ENCODE data around the gene SH3PXD2A. TPM values are rescaled to one million over a fixed set of nuclear protein-coding genes. Genes with fewer than 3 reads are reported as not detected.

SH3PXD2A gene
- total and polyA plus RNA-seq, 2 of the 4 experiments (the other 2 are of a cell fraction) = 6.3 to 23.0 TPM

GRCh38 chr10:103849880-103850571 lies 5.3 kb downstream of the SH3PXD2A start:
- in situ Hi-C loops (cut with MboI; ENCODE audit: low sequenced_read_pairs) = loop anchor here (10.0 kb wide), 1 partner anchor 255 kb away; no protein-coding TSS in a partner anchor
- Histone ChIP-seq H2BK5ac (ENCODE audit: low read depth, low read length, poor library complexity, severe bottlenecking) (peak overlapping the region; percentile 82), H3K27ac (ENCODE audit: insufficient read depth, low read length) (peak overlapping the region; percentile 64), H3K4me1 (ENCODE audit: control insufficient read depth, insufficient read depth, low read length) (peaks cover 32% of the 10 kb centered on the region), H2AK5ac (ENCODE audit: low read depth, low read length) (peak overlapping the region; percentile 81; the same call in 1 of the 2 replicates), H4K91ac (ENCODE audit: insufficient read depth, low read depth, low read length) (peak overlapping the region; percentile 50), H3K4me3 (ENCODE audit: insufficient read depth, low read depth, low read length) (peak overlapping the region; percentile 16; the same call in 1 of the 2 replicates), H3K4ac (ENCODE audit: low read depth, low read length) (peak overlapping the region; percentile 74), H4K8ac (ENCODE audit: low read depth in 2 of 2, low read length in 2 of 2) (peak overlapping the region; percentile 7 to 74), H3K9ac (ENCODE audit: low read depth, low read length) (peak overlapping the region; percentile 40; the same call in 1 of the 2 replicates), H2AK9ac (replicated peaks; ENCODE audit: low read depth, low read length, poor library complexity) (peak overlapping the region; percentile 65), H3K56ac (ENCODE audit: extremely low read depth, insufficient read depth, low read length) (peak overlapping the region; percentile 68; the same call in 1 of the 2 replicates), H4K5ac (ENCODE audit: low read depth, low read length) (no peak overlapping the region), H3K14ac (replicated peaks; ENCODE audit: low read depth, low read length) (peak overlapping the region; percentile 79), H3K27me3 (ENCODE audit: control insufficient read depth, insufficient read depth, low read length) (no peaks in the 10 kb centered on the region), H3K4me2 (ENCODE audit: low read depth, low read length) (peak overlapping the region; percentile 71), H2AFZ (replicated peaks; ENCODE audit: low read length, poor library complexity) (peak overlapping the region; percentile 74), H3K9me1 (ENCODE audit: insufficient read depth, low read length) (peaks cover 29% of the 10 kb centered on the region), H3K79me1 (ENCODE audit: low read depth in 1 of 2, low read length in 2 of 2) (peaks cover 20 to 78% of the 10 kb centered on the region in 2 experiments; a peak in 3 of 4 replicates), H3K36me3 (ENCODE audit: control insufficient read depth, insufficient read depth, low read length) (no peaks in the 10 kb centered on the region), H4K20me1 (ENCODE audit: insufficient read depth, low read length) (peaks cover 13% of the 10 kb centered on the region; the same call in 1 of the 2 replicates), H3K23ac (ENCODE audit: low read depth, low read length) (peak overlapping the region; percentile 65; the same call in 1 of the 2 replicates), H2BK15ac (ENCODE audit: low read depth, low read length) (peak overlapping the region; percentile 45; the same call in 1 of the 3 replicates), H3K18ac (ENCODE audit: low read depth, low read length) (peak overlapping the region; percentile 12), H2BK120ac (ENCODE audit: low read depth, low read length) (peak overlapping the region; percentile 83), H3K9me3 (ENCODE audit: control insufficient read depth, insufficient read depth, low read length) (no peaks in the 10 kb centered on the region), H2BK20ac (ENCODE audit: low read depth, low read length) (peak overlapping the region; percentile 58)
- no peak for TF ChIP-seq BHLHE40 (IDR thresholded peaks at IDR 0.05; ENCODE audit: low read depth, low read length)
- peak; percentile 5; the same call in 1 of the 2 replicates for TF ChIP-seq MAZ (IDR thresholded peaks at IDR 0.05; ENCODE audit: borderline replicate concordance, low read depth, low read length)
- TF ChIP-seq MAFK (IDR thresholded peaks at IDR 0.05; ENCODE audit: low read depth, low read length) = peak; percentile 19
- no peak for TF ChIP-seq RFX5 (IDR thresholded peaks at IDR 0.05; ENCODE audit: low read depth, low read length)
- peak; percentile 52; the same call in 1 of the 2 replicates for TF ChIP-seq MXI1 (IDR thresholded peaks at IDR 0.05; ENCODE audit: borderline replicate concordance, low read depth, low read length)
- TF ChIP-seq POLR2A (IDR thresholded peaks at IDR 0.05; ENCODE audit: low read depth, low read length) = peak; percentile 73
- TF ChIP-seq FOS (IDR thresholded peaks at IDR 0.05; ENCODE audit: low read depth, low read length) = peak; percentile 58
- no peak for TF ChIP-seq RCOR1 (IDR thresholded peaks at IDR 0.05; ENCODE audit: insufficient replicate concordance, low read length)
- no peak for TF ChIP-seq USF2 (IDR thresholded peaks at IDR 0.05; ENCODE audit: low read depth, low read length)
- no peak for TF ChIP-seq SMC3 (IDR thresholded peaks at IDR 0.05; ENCODE audit: low read depth, low read length)
- no peak for TF ChIP-seq NFE2L2 (IDR thresholded peaks at IDR 0.05; ENCODE audit: low read depth, low read length)
- TF ChIP-seq CHD1 (IDR thresholded peaks at IDR 0.05; ENCODE audit: low read depth, low read length) = no peak
- TF ChIP-seq CTCF (conservative IDR thresholded peaks at IDR 0.05; ENCODE audit: low read depth, low read length) = no peak
- peak; percentile 67 for TF ChIP-seq CEBPB (IDR thresholded peaks at IDR 0.05; ENCODE audit: low read depth, low read length)
- POLR2A ChIA-PET (ENCODE audit: unreplicated experiment) = no interaction called here
- no TSS peak for BruUV-seq (replicated peaks)
- 6% methylated on average over 3 of the region's 8 CpGs; no CpG with 5 or more reads in 1 of the 2 experiments for WGBS, 2 experiments (ENCODE audit: extremely low coverage in 2 of 2, insufficient read length in 1 of 2)
- intact Hi-C loops (cut with micrococcal nuclease) = loop anchor here (5.0 kb wide), 1 partner anchor 78 kb away; no protein-coding TSS in a partner anchor
- dilution Hi-C loops (cut with HindIII; ENCODE audit: low sequenced_read_pairs, unreplicated experiment) = loop anchor here (25.0 kb wide), 1 partner anchor 138 kb away; no protein-coding TSS in a partner anchor
- DNase-seq (peak; percentile 93), ATAC-seq (ENCODE audit: low read depth) (peak; percentile 68)
- CTCF ChIA-PET = interaction anchor here (0.5 kb wide), 1 partner anchor 328 kb away, joined by 3 read pairs; no protein-coding TSS in a partner anchor
